H1 (cell line): ENCODE measurements around the gene SLC24A3.

Experiments used
- CEBPB ChIP-seq: IDR thresholded peaks from 2 replicates; pipeline ENCODE4 v1.6.1; 2012; ENCODE audit warnings: low read depth, low read length
- CTCF ChIP-seq, 3 experiments: IDR thresholded peaks; 1 replicate in 2 of 3; 2 replicates in 1 of 3; pipeline versions ENCODE4 v1.5.1 to v1.6.1; 2011; ENCODE audit warnings: low read length in 3 of 3, mild to moderate bottlenecking in 3 of 3, inconsistent platforms in 2 of 3, low read depth in 1 of 3, moderate library complexity in 1 of 3; ENCODE audit not compliant: insufficient read depth in 1 of 3; ENCODE audit errors: control extremely low read depth in 1 of 3
- E2F6 ChIP-seq: IDR thresholded peaks from 2 replicates; pipeline ENCODE4 v1.6.1; 2012; ENCODE audit warnings: inconsistent platforms
- EZH2 ChIP-seq: fragments of 200-600 bp; sonication (generic); IDR thresholded peaks from 2 replicates; pipeline ENCODE4 v1.7.1; 2012; ENCODE audit warnings: low read depth, mild to moderate bottlenecking, moderate library complexity, low read length, inconsistent platforms; ENCODE audit not compliant: severe bottlenecking
- JUN ChIP-seq: IDR thresholded peaks from 2 replicates; pipeline ENCODE4 v1.6.1; 2011; ENCODE audit warnings: low read depth, mild to moderate bottlenecking, improper control_type of control experiment, low read length
- NANOG ChIP-seq: IDR thresholded peaks from 2 replicates; pipeline ENCODE4 v1.6.1; 2011; ENCODE audit warnings: low read length, low read depth, mild to moderate bottlenecking, inconsistent platforms; ENCODE audit not compliant: insufficient read depth, poor library complexity, severe bottlenecking
- PHF8 ChIP-seq: fragments of 200-600 bp; sonication (generic); conservative IDR thresholded peaks from 2 replicates; pipeline ENCODE4 v1.7.1; 2012; ENCODE audit warnings: low read depth, mild to moderate bottlenecking, inconsistent platforms, low read length, moderate library complexity
- POLR2A ChIP-seq, 2 experiments: IDR thresholded peaks; 1 replicate in 1 of 2; 2 replicates in 1 of 2; pipeline ENCODE4 v1.6.1; 2011; ENCODE audit warnings: low read depth in 2 of 2, low read length in 2 of 2, mild to moderate bottlenecking in 2 of 2; ENCODE audit errors: control extremely low read depth in 1 of 2
- POLR2AphosphoS5 ChIP-seq: IDR thresholded peaks from 2 replicates; pipeline ENCODE4 v1.6.1; 2011; ENCODE audit warnings: low read depth, low read length
- RAD21 ChIP-seq, 2 experiments: IDR thresholded peaks in 1 of 2; conservative IDR thresholded peaks in 1 of 2; 2 replicates each; pipeline ENCODE4 v1.6.1; 2011; ENCODE audit warnings: low read depth in 2 of 2, low read length in 2 of 2, improper control_type of control experiment in 1 of 2, inconsistent platforms in 1 of 2, mild to moderate bottlenecking in 1 of 2, moderate library complexity in 1 of 2
- SIRT6 ChIP-seq: IDR thresholded peaks from one replicate; pipeline ENCODE4 v1.7.1; 2012; ENCODE audit warnings: low read length, inconsistent platforms
- SP1 ChIP-seq: IDR thresholded peaks from 2 replicates; pipeline ENCODE4 v1.6.1; 2011; ENCODE audit warnings: low read depth, low read length
- TAF1 ChIP-seq: IDR thresholded peaks from 2 replicates; pipeline ENCODE4 v1.6.1; 2011; ENCODE audit warnings: mild to moderate bottlenecking, low read depth, low read length
- YY1 ChIP-seq: IDR thresholded peaks from 2 replicates; pipeline ENCODE4 v1.6.1; 2011; ENCODE audit warnings: low read depth, mild to moderate bottlenecking, low read length

GRCh38 chr20:19430641-19431315 is 218.3 kb downstream of the SLC24A3 start:
- TF ChIP-seq CEBPB (no peak), EZH2 (no peak), SP1 (no peak), CTCF (IDR thresholded peaks at IDR 0.05; ENCODE audit: control extremely low read depth in 1 of 3, insufficient read depth in 1 of 3, low read depth in 1 of 3, low read length in 3 of 3) (no peak), SIRT6 (no peak), E2F6 (no peak), YY1 (no peak), JUN (no peak), POLR2A (IDR thresholded peaks at IDR 0.05; ENCODE audit: control extremely low read depth in 1 of 2, low read depth in 2 of 2, low read length in 2 of 2) (no peak), NANOG (no peak), POLR2AphosphoS5 (no peak), PHF8 (no peak), TAF1 (no peak), RAD21 (IDR thresholded peaks at IDR 0.05 in 1 of 2, conservative IDR thresholded peaks at IDR 0.05 in 1 of 2; ENCODE audit: low read depth in 2 of 2, low read length in 2 of 2) (no peak)
